T-helper 22 cell (primary cell): ENCODE results near the gene UGT1A4.
"Not testable (repeated sequence)": the region's sequence is repeated elsewhere in the genome, so short reads cannot be mapped to it uniquely, and the experiment has no call there.

Experiments used
- DNase-seq: peaks from one replicate; pipeline ENCODE4 v3.0.0-alpha.2; 2020; ENCODE audit warnings: low read depth

UGT1A4 gene

DNA sequence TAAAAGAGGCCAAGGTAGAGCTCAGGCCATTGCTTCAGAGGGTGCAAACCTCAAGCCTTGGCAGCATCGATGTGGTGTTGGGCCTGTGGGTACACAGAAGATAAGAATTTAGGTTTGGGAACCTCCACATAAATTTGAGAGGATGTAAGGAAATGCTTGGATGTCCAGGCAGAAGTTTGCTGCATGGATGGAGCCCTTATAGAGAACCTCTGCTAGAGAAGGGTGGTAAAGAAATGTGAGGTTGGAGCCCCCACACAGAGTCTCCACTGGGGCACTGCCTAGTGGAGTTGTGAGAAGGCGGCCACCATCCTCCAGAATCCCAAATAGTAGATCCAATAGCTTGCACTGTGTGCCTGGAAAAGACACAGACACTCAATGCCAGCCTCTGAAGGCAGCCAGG is 32.2 kb downstream of the UGT1A4 start:
- not testable (repeated sequence) for DNase-seq

DNA sequence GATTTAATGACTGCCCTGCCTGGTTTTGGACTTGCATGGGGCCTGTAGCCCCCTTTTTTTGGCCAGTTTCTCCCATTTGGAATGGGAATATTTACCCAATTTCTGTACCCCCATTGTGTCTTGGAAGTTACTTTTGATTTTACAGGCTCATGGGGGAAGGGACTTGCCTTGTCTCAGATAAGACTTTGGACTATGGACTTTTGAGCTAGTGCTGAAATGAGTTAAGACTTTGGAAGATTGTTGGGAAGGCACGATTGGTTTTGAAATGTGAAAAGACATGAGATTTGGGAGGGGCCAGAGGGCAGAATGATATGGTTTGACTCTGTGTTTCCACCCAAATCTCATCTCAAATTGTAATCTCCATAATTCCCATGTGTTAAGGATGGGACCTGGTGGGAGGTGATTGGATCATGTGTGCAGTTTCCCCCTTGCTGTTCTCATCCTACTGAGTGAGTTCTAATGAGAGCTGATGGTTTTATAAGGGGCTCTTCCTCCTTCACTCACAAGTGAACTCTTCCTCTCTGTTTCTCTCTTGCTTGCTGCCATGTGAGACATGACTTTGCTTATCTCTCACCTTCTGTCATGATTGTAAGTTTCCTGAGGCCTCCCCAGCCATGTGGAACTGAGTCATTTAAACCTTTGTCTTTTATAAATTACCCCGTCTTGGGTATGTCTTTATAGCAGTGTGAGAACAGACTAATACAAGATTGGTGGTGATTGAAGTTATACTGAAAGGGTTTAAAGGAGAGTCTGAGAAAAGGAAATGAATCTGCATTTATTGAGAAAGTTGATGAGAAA is 32.9 kb downstream of the UGT1A4 start:
- DNase-seq: not testable (repeated sequence)

DNA sequence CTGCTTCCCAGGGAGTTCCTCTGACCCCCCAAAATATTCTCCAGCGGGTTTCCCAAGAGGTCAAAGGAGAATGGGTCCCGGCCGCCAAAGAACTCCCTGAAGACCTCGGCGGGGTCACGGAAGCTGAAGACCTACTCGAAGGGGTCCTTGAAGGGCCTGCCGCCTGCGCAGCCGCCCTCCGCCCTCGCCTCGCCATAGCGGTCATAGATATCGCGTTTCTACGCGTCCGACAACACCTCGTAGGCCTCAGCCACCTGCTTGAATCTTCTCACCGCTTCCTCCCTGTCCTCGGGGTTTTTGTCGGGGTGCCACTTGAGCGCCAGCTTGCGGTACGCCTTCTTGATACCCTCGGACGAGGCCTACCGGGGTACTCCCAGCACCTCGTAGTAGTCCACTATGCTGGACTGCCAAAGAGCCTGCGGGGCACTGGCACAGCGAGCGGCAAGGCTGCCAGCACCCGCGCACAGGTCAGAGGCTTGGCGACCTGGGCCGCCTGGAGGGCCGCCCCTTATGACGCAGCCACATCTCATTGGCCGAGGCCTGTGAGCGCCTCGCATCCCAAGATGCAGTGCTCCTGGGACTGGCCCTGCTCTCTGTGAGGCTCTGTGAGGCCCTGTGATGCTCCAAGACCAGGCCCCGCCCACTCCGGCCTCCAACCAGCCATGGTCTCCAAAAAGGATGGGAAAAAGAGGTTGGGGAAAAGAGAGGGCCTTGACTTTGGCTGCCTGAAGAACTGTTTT is 36.5 kb downstream of the UGT1A4 start:
- DNase-seq: no peak

DNA sequence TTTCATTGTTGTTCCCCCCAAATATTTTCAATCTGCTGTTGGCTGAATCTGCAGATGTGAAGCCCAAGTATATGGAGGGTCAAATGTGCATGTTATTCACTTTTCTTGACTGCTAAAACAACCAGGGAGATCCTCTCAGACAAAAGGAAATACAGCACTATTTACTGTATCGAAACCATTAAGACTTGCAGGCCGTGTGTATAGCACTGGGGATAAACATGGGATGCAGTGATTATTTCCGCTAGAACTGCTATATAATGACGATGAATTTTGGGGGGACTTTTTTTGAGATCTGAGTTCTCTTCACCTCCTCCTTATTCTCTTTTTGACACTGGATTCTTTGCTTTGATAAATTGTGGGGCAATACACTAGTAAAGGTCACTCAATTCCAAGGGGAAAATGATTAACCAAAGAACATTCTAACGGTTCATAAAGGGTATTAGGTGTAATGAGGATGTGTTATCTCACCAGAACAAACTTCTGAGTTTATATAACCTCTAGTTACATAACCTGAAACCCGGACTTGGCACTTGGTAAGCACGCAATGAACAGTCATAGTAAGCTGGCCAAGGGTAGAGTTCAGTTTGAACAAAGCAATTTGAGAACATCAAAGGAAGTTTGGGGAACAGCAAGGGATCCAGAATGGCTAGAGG is 38.0 kb downstream of the UGT1A4 start:
- no peak for DNase-seq

DNA sequence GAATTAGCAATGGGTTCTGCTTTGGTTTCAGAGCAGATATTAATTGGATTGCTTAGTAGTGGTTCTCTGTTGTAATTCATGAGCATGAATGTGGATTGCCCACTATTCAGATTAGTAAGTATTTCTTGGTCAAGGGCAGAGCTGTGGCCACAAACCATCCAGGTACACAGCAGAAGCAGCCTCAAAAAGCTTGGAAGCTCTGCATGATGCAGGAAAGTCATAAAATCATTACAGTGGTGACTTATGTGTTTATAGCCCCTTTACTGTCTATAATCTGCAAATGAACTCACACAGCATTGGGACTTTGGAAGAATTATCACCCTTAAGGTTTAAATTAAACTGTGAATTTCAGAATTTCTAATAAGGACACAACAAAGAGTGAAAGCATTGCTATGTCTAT is 39.6 kb downstream of the UGT1A4 start:
- no peak for DNase-seq

DNA sequence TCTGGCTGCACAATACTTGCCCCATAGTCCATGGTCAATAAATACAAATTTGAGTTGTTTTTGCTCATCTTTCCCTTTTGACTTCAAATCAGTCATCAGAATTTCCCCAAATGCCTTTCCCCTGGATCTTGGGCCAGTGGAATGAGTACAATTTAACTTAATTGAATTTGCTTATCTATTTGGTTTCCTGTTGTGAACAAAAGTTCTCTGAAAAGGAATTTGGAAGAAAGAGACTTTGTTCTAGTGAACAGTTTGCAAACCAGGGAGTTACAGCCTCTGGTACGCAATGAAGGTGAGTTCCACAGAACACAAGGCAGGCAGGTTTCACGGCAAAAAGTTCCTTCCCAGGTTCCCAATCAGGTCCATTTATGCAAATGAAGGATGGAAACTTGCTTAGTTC is 40.3 kb downstream of the UGT1A4 start:
- DNase-seq: no peak

DNA sequence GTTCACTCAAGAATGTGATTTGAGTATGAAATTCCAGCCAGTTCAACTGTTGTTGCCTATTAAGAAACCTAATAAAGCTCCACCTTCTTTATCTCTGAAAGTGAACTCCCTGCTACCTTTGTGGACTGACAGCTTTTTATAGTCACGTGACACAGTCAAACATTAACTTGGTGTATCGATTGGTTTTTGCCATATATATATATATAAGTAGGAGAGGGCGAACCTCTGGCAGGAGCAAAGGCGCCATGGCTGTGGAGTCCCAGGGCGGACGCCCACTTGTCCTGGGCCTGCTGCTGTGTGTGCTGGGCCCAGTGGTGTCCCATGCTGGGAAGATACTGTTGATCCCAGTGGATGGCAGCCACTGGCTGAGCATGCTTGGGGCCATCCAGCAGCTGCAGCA is 41.5 kb downstream of the UGT1A4 start, which contains the start of gene UGT1A1:
Gene UGT1A1 (plus strand): TSS at position 228 of the 400 bp plus-strand sequence. CDS start 18 bp downstream, at position 246.
- no peak for DNase-seq

DNA sequence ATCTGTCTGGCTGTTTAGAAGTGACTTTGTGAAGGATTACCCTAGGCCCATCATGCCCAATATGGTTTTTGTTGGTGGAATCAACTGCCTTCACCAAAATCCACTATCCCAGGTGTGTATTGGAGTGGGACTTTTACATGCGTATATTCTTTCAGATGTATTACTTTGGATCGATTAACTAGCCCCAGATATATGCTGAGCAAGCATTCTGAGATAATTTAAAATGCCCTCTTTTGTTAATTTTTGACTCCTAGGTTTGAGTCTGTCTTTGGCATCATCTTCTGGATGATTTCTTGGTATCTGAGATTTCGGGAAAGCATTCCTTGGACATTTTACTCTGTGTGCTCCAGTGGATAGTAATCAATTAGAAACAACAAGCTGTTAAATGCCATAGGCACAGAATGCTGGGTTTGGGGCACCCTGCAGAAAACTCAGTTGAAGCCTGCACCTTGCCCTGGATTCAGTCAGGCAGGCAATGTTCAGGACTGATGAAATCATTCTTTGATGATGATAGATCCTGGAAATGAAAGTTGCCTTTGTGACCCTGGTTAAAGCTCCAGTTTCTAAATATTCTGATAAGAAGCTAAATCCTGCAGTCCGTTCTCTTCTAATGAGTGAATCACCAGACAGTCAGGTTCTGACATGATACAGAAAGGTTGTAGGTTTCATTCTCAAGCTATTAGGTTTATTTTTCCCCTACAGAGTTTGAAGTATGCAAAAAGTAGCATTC is 42.7 kb downstream of the UGT1A4 start:
- no peak for DNase-seq

DNA sequence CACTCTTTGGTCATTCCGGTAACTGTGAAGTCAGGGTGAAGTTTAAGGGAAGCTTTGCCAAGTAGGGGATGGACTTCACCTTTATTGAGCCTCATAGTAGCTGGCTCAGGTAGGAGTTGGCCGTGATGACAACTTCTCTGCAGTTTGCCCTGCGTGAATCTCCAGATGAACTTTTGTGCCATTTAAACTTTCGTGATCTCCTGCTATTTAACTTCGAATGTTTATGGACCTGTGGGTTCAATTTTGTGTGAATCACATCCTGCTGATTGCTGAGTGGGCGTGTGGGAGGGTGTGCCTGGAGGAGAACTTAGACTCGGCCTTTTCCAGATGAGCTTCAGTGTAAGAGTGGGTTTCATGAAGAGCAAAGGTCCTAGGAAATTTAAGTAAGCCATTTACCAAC is 45.7 kb downstream of the UGT1A4 start:
- DNase-seq: no peak

DNA sequence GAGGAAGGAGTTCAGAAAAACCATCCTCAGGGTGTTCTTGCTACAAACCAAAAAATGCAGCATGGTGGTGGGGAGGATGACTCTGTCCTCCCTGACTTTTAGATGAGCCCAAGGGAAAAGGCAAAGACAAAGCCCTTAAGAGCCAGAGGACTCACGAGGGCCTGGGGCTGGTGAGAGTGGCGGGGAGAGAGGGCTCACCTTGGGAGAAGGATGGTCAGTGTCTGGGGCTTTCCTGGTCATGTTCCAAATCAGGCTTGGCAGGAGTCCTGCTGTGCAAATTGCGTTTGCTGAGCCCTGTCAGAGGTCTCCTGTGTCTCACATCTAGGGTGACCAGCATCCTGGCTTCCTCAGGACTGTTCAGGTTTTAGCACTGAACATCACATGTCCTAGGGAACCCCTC is 46.2 kb downstream of the UGT1A4 start:
- DNase-seq: no peak

DNA sequence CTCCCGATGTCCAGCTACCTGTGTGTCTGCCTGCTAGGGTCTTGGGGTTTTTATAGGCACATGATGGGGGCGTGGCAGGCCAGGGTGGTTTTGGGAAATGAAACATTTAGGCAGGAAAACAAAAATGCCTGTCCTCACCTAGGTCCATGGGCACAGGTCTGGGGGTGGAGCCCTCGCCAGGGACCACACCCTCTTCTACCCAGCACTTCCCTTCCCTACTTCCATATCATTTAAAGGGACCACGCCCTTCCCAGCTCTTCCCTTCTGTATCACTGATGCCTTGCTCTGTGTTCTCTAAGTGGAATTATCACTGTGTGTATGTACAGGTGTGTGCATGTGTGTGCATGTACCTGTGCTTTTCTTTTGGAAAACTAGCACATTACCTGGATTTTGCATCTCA is 47.9 kb downstream of the UGT1A4 start:
- no peak for DNase-seq

DNA sequence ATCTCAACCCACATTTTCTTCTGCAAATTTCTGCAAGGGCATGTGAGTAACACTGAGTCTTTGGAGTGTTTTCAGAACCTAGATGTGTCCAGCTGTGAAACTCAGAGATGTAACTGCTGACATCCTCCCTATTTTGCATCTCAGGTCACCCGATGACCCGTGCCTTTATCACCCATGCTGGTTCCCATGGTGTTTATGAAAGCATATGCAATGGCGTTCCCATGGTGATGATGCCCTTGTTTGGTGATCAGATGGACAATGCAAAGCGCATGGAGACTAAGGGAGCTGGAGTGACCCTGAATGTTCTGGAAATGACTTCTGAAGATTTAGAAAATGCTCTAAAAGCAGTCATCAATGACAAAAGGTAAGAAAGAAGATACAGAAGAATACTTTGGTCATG is 49.5 kb downstream of the UGT1A4 start:
- DNase-seq: no peak

DNA sequence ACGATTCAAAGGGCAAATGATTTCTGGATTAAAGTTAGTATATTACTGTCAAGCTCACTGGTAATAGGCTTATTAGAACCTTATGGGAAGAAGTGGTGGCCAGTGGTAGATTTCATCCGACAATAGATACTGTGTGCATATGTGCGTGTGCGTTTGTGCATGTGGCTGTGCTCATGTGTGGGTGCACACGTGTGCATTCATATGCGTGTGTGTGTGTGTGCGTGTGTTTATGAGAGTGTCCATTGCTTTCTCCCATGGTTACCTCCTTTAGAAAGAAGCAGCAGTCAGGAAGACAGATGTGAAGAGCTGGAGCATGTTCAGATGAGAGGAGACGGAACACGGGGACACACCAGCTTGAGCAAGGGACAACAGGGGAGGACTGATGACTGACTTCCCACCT is 50.7 kb downstream of the UGT1A4 start:
- no peak for DNase-seq

DNA sequence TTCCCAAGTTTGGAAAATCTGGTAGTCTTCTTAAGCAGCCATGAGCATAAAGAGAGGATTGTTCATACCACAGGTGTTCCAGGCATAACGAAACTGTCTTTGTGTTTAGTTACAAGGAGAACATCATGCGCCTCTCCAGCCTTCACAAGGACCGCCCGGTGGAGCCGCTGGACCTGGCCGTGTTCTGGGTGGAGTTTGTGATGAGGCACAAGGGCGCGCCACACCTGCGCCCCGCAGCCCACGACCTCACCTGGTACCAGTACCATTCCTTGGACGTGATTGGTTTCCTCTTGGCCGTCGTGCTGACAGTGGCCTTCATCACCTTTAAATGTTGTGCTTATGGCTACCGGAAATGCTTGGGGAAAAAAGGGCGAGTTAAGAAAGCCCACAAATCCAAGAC is 53.6 kb downstream of the UGT1A4 start:
- DNase-seq: no peak

DNA sequence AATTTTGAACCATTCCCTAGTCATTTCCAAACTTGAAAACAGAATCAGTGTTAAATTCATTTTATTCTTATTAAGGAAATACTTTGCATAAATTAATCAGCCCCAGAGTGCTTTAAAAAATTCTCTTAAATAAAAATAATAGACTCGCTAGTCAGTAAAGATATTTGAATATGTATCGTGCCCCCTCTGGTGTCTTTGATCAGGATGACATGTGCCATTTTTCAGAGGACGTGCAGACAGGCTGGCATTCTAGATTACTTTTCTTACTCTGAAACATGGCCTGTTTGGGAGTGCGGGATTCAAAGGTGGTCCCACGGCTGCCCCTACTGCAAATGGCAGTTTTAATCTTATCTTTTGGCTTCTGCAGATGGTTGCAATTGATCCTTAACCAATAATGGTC is 54.0 kb downstream of the UGT1A4 start:
- DNase-seq: no peak

DNA sequence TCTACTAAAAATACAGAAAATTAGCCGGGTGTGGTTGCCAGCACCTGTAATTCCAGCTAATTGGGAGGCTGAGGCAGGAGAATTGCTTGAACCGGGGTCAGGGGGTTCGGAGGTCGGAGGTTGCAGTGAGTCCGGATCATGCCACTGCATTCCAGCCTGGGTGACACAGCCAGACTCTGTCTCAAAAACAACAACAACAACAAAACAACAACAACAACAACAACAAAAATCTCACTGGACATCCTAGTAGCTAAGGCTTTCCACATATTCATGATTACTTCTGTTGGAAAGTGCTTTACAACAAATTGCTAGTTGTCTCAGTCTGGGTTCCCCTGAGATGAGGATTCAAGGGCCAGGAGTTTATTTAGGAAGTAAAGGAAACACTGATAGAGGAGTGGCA is 55.3 kb downstream of the UGT1A4 start:
- no peak for DNase-seq

DNA sequence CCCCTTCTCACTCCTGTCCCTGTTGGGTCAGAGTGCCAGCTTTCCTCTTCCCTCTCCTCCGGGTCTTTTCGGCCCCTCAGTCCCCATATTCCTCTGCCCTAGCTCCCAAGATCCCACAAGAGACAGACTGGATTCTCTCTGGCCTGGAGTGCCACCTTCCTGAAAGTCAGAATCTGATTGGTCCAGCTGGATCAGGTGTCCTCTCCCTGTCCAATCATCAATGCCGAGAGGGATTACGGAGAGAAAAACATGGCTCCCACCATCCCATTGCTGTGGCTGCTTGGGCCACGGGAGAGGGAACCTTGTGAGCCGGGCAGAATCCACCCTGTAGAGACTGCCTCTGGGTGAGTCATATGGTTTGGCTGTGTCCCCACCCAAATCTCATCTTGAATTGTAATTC is 56.9 kb downstream of the UGT1A4 start:
- no peak for DNase-seq

DNA sequence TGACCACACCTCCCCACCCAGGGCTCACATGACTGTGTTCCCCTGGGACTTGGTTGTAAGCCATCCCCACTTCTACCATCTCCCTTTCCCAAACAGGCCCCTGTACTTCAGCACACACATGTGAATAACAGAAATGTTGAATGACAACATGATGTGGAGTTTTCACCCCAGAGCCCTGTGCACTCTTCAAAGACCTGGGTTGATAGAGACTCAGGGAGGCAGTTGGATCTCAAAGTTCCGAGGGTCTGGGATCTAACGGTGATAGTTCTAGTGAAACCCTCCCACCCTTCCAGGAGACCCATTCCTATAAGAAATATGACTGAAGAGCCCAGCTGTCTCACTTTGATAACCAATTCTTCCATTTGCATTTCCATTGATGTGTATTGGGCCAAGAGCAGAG is 59.5 kb downstream of the UGT1A4 start, which contains the start of gene MROH2A:
Gene MROH2A (plus strand): TSS at position 301 of the 400 bp plus-strand sequence. CDS start 1,029 bp downstream, outside the sequence.
- DNase-seq: no peak

DNA sequence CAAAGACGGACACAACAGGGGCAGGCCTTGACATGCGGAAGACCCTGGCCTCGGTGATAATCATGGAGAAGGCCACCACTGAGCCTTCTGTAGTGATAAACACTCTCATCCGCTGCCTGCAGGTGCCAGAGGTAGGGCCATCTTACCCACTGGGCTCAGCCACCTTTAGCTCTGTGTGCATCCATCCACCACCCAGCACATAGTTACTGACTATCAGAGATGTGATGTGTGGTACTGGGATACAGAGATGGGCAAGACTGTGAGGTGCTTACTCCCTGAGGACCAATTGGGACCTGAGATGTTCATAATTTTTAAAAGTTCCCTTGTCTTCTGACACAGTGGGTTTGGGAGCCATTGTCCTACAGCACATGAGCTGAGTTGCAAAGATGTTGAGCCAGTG is 61.2 kb downstream of the UGT1A4 start:
- no peak for DNase-seq

DNA sequence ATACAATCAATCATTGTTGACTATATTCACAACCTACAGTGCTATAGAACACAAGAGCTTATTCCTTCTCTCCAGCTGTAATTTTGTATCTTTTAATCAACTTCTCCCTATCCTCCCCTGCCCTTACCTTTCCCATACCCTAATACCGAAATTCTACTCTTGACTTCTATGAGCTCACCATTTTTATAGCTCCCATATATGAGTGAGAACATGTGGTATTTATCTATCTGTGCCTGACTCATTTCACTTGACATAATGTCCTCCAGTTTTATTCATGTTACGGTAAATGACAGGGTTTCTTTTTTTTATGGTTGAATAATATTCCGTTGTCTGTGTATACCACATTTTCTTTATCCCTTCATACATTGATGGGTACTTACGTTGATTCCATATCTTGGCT is 62.2 kb downstream of the UGT1A4 start:
- DNase-seq: no peak

DNA sequence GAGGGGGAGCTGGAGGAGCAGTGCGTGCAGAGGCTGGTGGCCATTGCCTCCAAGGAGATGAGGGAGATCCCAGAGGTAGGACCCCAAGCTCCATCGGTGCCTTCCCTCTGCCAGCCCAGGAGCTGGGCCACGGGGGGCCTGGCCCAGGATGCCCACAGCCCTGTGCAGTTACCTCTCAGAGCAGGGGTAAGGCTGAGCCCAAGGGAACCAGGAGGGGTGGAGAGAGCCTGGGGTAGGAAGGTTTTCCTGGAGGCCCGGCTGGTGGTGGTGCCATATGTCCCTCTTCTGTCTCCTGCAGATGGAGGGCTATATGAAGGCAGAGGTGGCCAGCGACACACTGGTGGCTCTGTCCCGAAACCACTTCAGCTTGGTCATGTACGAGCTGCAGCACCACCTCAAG is 71.0 kb downstream of the UGT1A4 start:
- no peak for DNase-seq
